Type B pancreatic cell (in vitro differentiated cells): ENCODE data around the gene DEPDC1B. TPM values are rescaled to one million over a fixed set of nuclear protein-coding genes. Genes with fewer than 3 reads are reported as not detected.
"Not testable (repeated sequence)": the region's sequence is repeated elsewhere in the genome, so short reads cannot be mapped to it uniquely, and the experiment has no call there.

ENCODE experiments used
- DNase-seq: peaks from one replicate; pipeline ENCODE4 v3.0.0; 2021; ENCODE audit warnings: mixed read lengths; ENCODE audit not compliant: unreplicated experiment; ENCODE audit errors: extremely low spot score
- H3K27ac Mint-ChIP-seq: 2 replicates; pipeline ENCODE4 v1.8.0; 2021; ENCODE audit warnings: mild to moderate bottlenecking, mixed read lengths
- H3K27me3 Mint-ChIP-seq: 2 replicates; pipeline ENCODE4 v1.8.0; 2021; ENCODE audit warnings: mixed read lengths
- H3K36me3 Mint-ChIP-seq: 2 replicates; pipeline ENCODE4 v1.8.0; 2021; ENCODE audit warnings: mixed read lengths
- H3K4me1 Mint-ChIP-seq: one replicate; pipeline ENCODE4 v1.8.0; 2021; ENCODE audit warnings: mixed read lengths; ENCODE audit not compliant: unreplicated experiment
- H3K4me3 Mint-ChIP-seq: 2 replicates; pipeline ENCODE4 v1.8.0; 2021; ENCODE audit warnings: mild to moderate bottlenecking, mixed read lengths
- H3K9me3 Mint-ChIP-seq: 2 replicates; pipeline ENCODE4 v1.8.0; 2021; ENCODE audit warnings: mixed read lengths
- total RNA-seq: library from RNA; stranded (reverse); gene quantifications from 2 replicates; pipeline ENCODE4 v1.2.1, GENCODE V29; 2021; ENCODE audit warnings: low replicate concordance
- TF ChIP-seq, protein P1 (sequence below): fragments of 200-600 bp; sonication (generic); conservative IDR thresholded peaks from 2 replicates; pipeline ENCODE4 v1.5.0; 2021; ENCODE audit warnings: antibody characterized with exemption, mild to moderate bottlenecking

Gene DEPDC1B
- total RNA-seq, 1 donor from 2014 or later: 29.1 TPM

DNA sequence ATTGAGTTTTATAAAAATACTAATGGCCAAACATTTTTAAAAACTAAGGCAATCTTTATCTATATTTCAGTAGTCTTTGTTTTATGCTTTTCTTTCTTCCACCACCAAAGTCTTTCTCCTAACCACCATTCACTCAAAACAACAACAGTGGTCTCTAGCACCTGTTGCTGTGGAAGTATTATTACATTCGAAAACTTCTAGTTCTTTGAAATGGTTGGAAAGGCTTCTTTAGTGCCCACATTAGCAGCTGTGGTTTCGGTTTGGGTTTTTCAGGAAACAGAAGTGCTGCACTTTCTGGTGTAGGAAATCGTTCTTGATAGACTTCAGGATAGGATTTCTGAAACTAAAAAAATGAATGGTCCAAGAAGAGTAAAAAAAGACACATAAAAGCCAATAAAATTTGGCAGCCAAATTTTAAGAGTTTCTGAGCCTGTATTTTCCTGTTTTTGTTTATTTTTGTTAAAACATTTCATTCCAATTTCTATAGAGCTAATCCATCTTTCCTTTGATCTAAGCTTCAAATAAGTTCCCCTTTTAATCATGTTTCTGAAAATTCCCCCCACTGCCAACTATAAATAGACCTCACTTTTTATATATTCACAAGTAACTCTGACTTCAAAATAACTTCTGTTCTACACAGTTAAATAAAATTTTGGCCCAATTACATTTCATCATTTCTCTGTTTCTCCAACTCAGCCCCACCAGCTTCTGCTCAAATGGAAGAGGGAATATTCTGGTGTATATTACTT, 102.2 kb downstream of the DEPDC1B start:
- Mint-ChIP-seq H3K4me3 (no peak overlapping the region), H3K9me3 (no peaks in the 10 kb centered on the region), H3K27ac (no peak overlapping the region), H3K27me3 (no peaks in the 10 kb centered on the region), H3K4me1 (no peaks in the 10 kb centered on the region), H3K36me3 (peaks cover 12% of the 10 kb centered on the region)
- DNase-seq: no peak
- TF ChIP-seq, protein P1, sequence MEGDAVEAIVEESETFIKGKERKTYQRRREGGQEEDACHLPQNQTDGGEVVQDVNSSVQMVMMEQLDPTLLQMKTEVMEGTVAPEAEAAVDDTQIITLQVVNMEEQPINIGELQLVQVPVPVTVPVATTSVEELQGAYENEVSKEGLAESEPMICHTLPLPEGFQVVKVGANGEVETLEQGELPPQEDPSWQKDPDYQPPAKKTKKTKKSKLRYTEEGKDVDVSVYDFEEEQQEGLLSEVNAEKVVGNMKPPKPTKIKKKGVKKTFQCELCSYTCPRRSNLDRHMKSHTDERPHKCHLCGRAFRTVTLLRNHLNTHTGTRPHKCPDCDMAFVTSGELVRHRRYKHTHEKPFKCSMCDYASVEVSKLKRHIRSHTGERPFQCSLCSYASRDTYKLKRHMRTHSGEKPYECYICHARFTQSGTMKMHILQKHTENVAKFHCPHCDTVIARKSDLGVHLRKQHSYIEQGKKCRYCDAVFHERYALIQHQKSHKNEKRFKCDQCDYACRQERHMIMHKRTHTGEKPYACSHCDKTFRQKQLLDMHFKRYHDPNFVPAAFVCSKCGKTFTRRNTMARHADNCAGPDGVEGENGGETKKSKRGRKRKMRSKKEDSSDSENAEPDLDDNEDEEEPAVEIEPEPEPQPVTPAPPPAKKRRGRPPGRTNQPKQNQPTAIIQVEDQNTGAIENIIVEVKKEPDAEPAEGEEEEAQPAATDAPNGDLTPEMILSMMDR: no peak

DNA sequence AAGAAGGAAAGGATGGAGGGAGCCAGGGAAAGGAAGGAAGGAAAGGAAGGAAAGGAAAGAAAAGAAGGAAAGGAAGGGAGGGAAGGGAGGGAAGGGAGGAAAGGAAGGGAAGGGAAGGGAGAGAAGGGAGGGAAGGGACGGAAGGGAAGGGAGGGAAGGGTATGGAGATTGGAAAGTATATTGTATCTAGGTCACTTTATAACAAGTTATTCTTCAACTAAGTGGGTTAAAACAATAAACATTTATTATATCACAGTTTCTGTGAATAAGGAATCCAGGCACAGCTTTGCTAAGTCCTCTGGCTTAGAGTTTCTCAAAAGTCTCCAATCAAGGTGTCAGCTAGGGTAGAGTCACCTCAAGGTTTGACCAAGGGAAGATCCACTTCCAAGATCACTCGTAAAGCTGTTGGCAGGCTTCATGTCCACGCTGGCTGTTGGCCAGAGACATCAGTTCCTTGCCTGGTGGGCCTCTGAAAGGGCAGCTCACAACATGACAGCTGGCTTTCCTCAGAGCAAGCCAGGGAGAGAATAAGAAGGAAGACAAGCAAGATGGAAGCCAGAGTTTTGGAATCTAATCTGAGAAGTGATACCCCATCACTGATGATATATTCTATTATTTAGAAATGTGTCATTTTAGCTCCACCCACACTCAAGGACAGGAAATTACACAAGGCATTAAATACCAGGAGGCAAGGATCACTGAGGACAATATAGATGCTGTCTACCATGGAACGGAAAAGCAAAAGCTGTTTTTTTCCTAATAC, 105.1 kb downstream of the DEPDC1B start:
- H3K4me3 Mint-ChIP-seq: no peak overlapping the region
- no peaks in the 10 kb centered on the region for H3K4me1 Mint-ChIP-seq
- H3K27ac Mint-ChIP-seq: no peak overlapping the region
- peaks cover 11% of the 10 kb centered on the region for H3K36me3 Mint-ChIP-seq
- no peak for DNase-seq
- no peaks in the 10 kb centered on the region for H3K27me3 Mint-ChIP-seq
- no peaks in the 10 kb centered on the region for H3K9me3 Mint-ChIP-seq
- TF ChIP-seq, protein P1: no peak

DNA sequence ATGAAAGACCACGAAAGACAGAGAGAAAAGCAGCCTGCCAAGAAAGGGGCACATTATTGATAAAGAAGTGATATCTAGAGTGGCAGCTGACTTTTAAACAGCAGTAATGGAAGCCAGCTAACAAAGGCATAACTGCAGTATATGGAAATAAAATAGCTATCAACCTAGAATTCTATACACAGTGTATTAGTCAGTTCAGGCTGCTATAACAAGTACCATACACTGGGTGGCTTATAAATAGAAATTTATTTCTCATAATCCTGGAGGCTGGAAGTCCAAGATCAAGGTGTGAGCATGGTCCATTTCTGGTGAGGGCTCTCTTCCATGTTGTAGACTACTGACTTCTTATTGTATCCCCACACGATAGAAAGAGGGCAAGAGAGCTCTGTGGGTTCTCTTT, 109.8 kb downstream of the DEPDC1B start:
- H3K9me3 Mint-ChIP-seq: no peaks in the 10 kb centered on the region
- no peak overlapping the region for H3K27ac Mint-ChIP-seq
- TF ChIP-seq, protein P1: no peak
- DNase-seq: no peak
- H3K4me3 Mint-ChIP-seq: no peak overlapping the region
- peaks cover 8% of the 10 kb centered on the region for H3K36me3 Mint-ChIP-seq
- no peaks in the 10 kb centered on the region for H3K27me3 Mint-ChIP-seq
- H3K4me1 Mint-ChIP-seq: peaks cover 4% of the 10 kb centered on the region

DNA sequence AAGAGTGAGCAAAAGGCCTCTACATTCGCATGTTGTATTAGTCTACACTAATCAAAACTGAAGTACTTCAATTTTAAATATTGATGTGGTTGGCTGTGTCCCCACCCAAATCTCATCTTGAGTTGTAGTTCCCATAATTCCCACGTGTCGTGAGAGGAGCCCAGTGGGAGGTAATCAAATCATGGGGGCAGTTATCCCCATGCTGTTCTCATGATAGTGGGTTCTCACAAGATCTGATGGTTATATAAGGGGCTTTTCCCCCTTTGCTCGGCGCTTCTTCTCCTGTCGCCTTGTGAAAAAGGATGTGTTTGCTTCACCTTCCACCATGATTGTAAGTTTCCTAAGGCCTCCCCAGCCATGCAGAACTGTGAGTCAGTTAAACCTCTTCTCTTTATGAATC, 112.7 kb downstream of the DEPDC1B start:
- not testable (repeated sequence) for H3K27ac Mint-ChIP-seq, DNase-seq, H3K27me3 Mint-ChIP-seq, H3K4me3 Mint-ChIP-seq, H3K4me1 Mint-ChIP-seq, H3K9me3 Mint-ChIP-seq, H3K36me3 Mint-ChIP-seq

DNA sequence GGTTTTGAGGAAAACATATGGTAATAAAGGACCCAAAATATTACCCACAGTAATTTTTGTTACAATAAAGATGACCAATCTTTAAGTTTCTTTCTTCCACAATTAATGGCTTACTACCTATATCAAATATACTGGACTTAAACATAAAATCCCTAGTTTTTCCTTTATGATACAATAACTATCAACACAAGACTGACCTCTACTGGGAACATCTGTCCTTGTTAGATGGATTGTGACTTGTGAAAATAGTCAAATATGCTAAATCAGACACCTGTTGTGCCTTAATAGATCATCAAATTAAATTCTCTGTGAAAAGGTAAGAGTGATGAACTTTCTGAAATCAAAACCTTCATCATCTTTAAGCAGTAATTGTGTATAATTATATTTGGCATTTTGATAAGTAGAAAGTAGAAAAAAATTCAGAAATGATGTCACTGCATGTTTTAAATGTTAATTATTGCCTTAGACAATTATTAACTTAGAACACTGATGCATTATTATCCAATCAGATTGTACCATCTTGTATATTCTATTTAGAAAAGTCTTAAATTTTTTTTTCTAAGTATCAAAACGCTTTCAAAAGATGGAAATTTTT, 113.6 kb downstream of the DEPDC1B start:
- Mint-ChIP-seq H3K4me1 (peaks cover 4% of the 10 kb centered on the region), H3K27me3 (no peaks in the 10 kb centered on the region), H3K4me3 (no peak overlapping the region), H3K9me3 (no peaks in the 10 kb centered on the region), H3K36me3 (peaks cover 4% of the 10 kb centered on the region), H3K27ac (no peak overlapping the region)
- DNase-seq: no peak
- TF ChIP-seq, protein P1: peak; percentile 52

DNA sequence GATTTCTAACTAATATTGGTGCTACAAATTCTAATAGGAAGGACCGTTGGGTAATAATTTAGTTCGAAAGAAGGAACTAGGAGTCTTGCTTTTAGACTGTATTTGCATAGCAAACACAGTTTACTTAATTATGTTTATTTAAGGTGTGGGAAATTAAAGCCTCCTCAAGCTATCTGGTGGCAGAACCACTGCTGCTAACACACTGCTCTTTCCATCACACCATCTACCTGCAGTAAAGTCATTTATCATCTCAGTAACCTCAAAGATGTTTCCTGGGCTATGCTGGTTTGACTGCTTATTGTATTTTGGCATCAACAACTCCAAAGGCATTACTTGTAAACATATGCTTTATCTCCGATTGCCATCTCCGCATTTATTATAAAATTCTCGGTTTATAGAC, 114.3 kb downstream of the DEPDC1B start:
- no peak for DNase-seq
- H3K4me3 Mint-ChIP-seq: no peak overlapping the region
- peaks cover 4% of the 10 kb centered on the region for H3K36me3 Mint-ChIP-seq
- no peak overlapping the region for H3K27ac Mint-ChIP-seq
- TF ChIP-seq, protein P1: no peak
- no peaks in the 10 kb centered on the region for H3K9me3 Mint-ChIP-seq
- no peaks in the 10 kb centered on the region for H3K27me3 Mint-ChIP-seq
- peaks cover 4% of the 10 kb centered on the region for H3K4me1 Mint-ChIP-seq
